NAMALWA (cell line): ENCODE results near the gene C16orf95.
"Not testable (repeated sequence)": the region's sequence is repeated elsewhere in the genome, so short reads cannot be mapped to it uniquely, and the experiment has no call there.

Source experiments
- DNase-seq: peaks from one replicate; pipeline ENCODE4 v3.0.0-alpha.2; 2015; ENCODE audit warnings: low spot score

The C16orf95 gene

GRCh38 chr16:87286839-87287626, 30.2 kb downstream of the C16orf95 start:
- DNase-seq: no peak

- no peak for DNase-seq
Observed at GRCh38 chr16:87284183-87284582, 33.0 kb downstream of the C16orf95 start.

- DNase-seq: no peak
Observed at GRCh38 chr16:87279094-87279658, 38.0 kb downstream of the C16orf95 start.

- DNase-seq: peak; percentile 63
Observed at GRCh38 chr16:87278191-87279093, 38.8 kb downstream of the C16orf95 start.

GRCh38 chr16:87276924-87277323, 40.3 kb downstream of the C16orf95 start:
- DNase-seq: no peak

GRCh38 chr16:87276091-87276701, 41.0 kb downstream of the C16orf95 start:
- DNase-seq: no peak

- no peak for DNase-seq
Observed at GRCh38 chr16:87274794-87275193, 42.4 kb downstream of the C16orf95 start.

GRCh38 chr16:87273471-87274030, 43.6 kb downstream of the C16orf95 start:
- no peak for DNase-seq

- no peak for DNase-seq
Observed at GRCh38 chr16:87271256-87271655, 45.9 kb downstream of the C16orf95 start.

- DNase-seq: no peak
Observed at GRCh38 chr16:87267566-87267965, 49.6 kb downstream of the C16orf95 start.

GRCh38 chr16:87266846-87267245, 50.3 kb downstream of the C16orf95 start:
- no peak for DNase-seq

- no peak for DNase-seq
Observed at GRCh38 chr16:87265261-87265660, 51.9 kb downstream of the C16orf95 start.

GRCh38 chr16:87264634-87265033, 52.6 kb downstream of the C16orf95 start:
- DNase-seq: no peak

GRCh38 chr16:87263418-87264052, 53.7 kb downstream of the C16orf95 start:
- no peak for DNase-seq

GRCh38 chr16:87259431-87259830, 57.8 kb downstream of the C16orf95 start:
- DNase-seq: no peak

GRCh38 chr16:87258653-87259052, 58.5 kb downstream of the C16orf95 start:
- not testable (repeated sequence) for DNase-seq

- no peak for DNase-seq
Observed at GRCh38 chr16:87255866-87256265, 61.3 kb downstream of the C16orf95 start.

- no peak for DNase-seq
Observed at GRCh38 chr16:87254734-87255133, 62.5 kb downstream of the C16orf95 start.

GRCh38 chr16:87254296-87254695, 62.9 kb downstream of the C16orf95 start:
- no peak for DNase-seq

- no peak for DNase-seq
Observed at GRCh38 chr16:87253536-87253935, 63.7 kb downstream of the C16orf95 start.
